A549 treated with CpdA at 1 μM for 4 hours (cell line): ENCODE results near the gene CDIP1. TPM values are rescaled to one million over a fixed set of nuclear protein-coding genes. Genes with fewer than 3 reads are reported as not detected.

ENCODE experiments used
- total RNA-seq: library from RNA; stranded (reverse); fragments of 200-300 nt; extraction: Qiagen RNA extraction; gene quantifications from 5 replicates; pipeline ENCODE4 v1.2.3, GENCODE V29; 2022; ENCODE audit warnings: low read depth

Gene CDIP1
- 9.0 to 12.2 TPM (median 11.4 TPM) in 5 replicates for total RNA-seq

DNA sequence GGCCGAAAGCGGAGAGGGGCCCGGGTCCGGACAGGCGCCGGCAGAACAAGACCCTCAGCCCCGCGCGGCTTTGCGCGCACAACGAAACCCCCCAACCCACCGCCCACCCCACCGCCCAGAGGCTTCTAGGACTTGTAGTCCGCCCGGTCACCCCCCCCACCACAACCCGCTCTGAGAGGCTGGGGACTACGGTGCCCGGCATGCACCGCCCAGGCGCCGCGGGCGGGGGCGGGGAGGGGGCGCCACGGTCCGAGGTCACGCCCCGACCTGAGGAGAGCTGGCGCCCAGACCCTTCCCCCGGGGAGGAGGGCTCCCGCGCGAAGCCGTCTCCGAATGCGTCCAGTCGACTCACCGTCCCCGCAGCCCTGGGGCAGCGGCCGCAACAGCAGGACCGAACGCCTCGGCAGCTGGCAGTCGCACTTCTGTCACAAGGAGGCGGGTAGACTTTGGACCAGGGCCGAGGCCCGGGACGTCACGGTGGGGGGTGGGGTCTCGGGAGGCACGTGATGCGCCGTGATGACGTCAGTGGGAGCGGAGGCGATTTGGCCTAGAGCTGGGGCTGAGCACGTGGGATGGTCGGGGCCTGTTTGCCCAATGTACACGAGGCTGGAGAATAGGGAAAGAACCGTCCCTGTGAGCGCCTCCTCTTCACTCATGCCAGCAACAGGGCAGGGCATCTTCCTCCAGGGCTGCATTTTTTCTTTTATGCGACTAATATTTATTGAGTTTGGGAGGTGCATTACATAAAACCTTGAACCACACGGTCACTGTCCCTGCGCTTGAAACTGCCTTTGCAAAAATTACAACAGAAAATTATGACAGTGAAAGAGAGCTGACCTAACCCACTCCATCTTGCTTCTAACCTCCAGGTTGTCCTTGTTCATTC, at the start of gene CDIP1:
Gene CDIP1 (minus strand): TSS at position 424 of the 886 bp plus-strand sequence. CDS start 24,643 bp downstream, outside the sequence.

DNA sequence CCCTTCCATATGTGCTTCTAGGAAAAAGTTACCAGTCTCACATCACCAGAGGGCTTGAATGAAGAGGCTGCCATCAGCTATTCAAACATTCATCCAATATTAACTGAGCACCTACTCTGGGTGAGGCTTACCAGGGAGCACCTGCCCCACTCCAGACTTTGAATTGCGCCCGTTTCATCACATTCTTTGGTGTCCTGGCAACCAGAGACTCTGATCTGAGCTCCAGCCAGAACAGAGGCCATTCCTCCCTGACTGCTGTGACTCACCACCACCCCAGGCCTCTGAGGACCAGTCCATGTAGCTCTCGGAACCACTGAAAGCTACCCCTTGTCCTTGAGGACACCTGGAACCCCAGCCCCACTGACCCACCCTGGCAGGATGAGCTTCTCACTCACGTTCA, 17.5 kb upstream of the CDIP1 start, which contains the start of gene C16orf96:
Gene C16orf96 (plus strand): TSS at position 229 of the 400 bp plus-strand sequence. CDS start 150 bp downstream, at position 379.

DNA sequence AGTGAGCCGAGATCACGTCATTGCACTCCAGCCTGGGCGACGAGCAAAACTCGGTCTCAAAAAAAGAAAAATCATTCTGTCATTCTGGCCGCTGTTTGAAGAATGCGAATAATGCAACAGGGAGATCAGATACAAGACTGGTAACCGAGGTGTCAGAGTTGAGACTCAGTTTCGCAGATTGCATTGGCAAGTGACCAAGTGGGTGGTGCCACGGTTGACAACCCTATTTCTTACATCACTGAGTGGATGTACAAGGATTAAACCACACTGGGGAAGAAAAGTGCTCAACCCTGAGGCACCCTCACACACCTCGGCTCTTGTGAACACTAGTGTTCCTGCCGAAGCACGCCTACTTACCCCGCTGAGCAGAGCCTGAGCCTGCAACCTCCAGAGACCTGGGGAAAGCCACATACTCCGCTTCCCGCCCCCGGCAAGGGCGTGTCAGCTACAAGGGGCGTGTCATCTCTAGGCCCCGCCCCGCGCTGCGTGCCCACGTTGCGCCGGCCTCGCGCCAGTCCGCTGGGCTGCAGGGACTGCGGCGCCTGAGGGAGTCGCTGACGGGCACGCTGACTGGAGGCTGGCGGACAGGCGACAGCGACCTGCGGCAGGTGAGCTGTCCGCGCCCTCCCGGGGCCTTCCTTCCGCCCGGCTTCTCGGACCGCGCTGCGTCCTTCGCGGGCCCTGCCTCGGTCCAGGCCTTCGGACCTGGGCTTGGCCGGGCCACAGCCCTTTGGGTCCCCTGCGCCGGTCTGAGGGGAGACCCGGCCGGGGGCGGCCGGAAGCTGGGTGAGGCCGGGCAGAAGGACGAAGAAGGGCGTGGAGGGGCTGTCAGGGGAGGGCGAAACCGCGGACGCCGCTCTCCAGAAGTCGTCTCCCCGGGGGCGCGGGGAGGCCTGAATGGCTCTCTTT, 62.4 kb downstream of the CDIP1 start, which contains the start of gene HMOX2:
Gene HMOX2 (plus strand): TSS at position 519 of the 909 bp plus-strand sequence. CDS start 29,127 bp downstream, outside the sequence.

DNA sequence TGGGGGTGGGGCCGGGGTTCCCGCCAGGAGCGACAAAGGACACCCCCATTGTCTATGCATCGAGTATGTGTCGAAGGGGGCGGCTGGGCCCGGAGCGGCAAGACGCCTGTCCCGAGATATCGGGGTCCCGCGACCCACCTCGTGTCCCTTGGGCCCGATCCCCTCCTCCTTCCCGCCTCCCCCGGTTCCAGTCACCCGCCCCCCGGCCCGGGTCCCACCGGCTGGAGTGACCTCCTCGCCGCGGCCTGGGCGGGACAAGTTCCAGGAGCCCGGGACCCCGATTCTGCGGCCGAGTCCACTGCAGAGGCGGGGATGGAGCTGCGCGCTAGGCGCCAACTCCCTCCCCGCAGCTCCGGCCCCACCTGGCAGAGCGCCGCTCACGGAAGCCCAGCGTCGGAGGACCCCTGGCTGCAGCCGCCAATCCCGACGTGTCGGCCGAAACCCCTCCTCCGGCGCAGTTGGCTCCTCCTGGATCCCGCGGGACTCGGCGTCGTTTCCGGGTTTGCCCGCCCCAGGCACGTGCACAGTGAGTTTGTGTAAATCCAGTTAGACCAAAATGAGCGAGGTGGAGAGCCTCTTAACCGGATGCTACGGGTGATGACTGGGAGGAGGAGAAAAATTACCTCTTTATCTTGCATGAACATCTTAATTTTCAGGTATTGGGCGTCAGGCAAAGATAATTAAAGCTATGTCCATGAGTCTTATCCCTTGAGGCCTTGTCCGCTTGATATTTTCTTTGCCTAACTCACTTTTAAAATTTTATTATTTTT, 64.2 kb downstream of the CDIP1 start, which contains the start of gene NMRAL1:
Gene NMRAL1 (minus strand): TSS at position 434 of the 770 bp plus-strand sequence. CDS start 493 bp downstream, outside the sequence.

Other genes starting within 250 kb of the CDIP1 start
- 23.8 to 32.9 TPM (median 31.4 TPM) in 5 replicates for gene GLIS2, start 222.7 kb downstream of the CDIP1 start, total RNA-seq
- 59.2 to 75.6 TPM (median 73.7 TPM) in 5 replicates for gene PAM16, start 187.5 kb downstream of the CDIP1 start, total RNA-seq
- 6.0 to 8.4 TPM (median 8.1 TPM) in 5 replicates for gene VASN, start 166.9 kb downstream of the CDIP1 start, total RNA-seq
- 11.8 to 18.6 TPM (median 14.5 TPM) in 5 replicates for gene CORO7, start 122.2 kb downstream of the CDIP1 start, total RNA-seq
- 58.0 to 78.6 TPM (median 76.4 TPM) in 5 replicates for gene DNAJA3, start 112.9 kb downstream of the CDIP1 start, total RNA-seq
- 43.2 to 45.5 TPM (median 44.5 TPM) in 5 replicates for gene NMRAL1, start 64.1 kb downstream of the CDIP1 start, total RNA-seq
- 46.9 to 59.6 TPM (median 55.7 TPM) in 5 replicates for gene HMOX2, start 62.4 kb downstream of the CDIP1 start, total RNA-seq
- gene C16orf96, start 17.6 kb upstream of the CDIP1 start, total RNA-seq: not detected in 5 replicates
- 36.2 to 64.0 TPM (median 59.9 TPM) in 5 replicates for gene UBALD1, start 76.1 kb upstream of the CDIP1 start, total RNA-seq
- 37.4 to 44.5 TPM (median 39.1 TPM) in 5 replicates for gene MGRN1, start 86.1 kb upstream of the CDIP1 start, total RNA-seq
- 17.3 to 25.2 TPM (median 24.0 TPM) in 5 replicates for gene NUDT16L1, start 154.8 kb upstream of the CDIP1 start, total RNA-seq
- gene ANKS3, start 195.5 kb upstream of the CDIP1 start, total RNA-seq: 21.0 to 28.3 TPM (median 26.5 TPM) in 5 replicates
- gene DNAAF8, start 195.8 kb upstream of the CDIP1 start, total RNA-seq: 1.3 to 2.3 TPM (median 2.0 TPM) in 5 replicates
- gene ZNF500, start 228.4 kb upstream of the CDIP1 start, total RNA-seq: 7.4 to 10.0 TPM (median 8.3 TPM) in 5 replicates
- gene SEPTIN12, start 249.6 kb upstream of the CDIP1 start, total RNA-seq: not detected in 5 replicates